ENCODE results near the gene ATP2B3. TPM values are rescaled to one million over a fixed set of nuclear protein-coding genes. Genes with fewer than 3 reads are reported as not detected.

ATP2B3 gene
- polyA plus RNA-seq, 3 donors: 0.01 TPM; not detected in 2

DNA sequence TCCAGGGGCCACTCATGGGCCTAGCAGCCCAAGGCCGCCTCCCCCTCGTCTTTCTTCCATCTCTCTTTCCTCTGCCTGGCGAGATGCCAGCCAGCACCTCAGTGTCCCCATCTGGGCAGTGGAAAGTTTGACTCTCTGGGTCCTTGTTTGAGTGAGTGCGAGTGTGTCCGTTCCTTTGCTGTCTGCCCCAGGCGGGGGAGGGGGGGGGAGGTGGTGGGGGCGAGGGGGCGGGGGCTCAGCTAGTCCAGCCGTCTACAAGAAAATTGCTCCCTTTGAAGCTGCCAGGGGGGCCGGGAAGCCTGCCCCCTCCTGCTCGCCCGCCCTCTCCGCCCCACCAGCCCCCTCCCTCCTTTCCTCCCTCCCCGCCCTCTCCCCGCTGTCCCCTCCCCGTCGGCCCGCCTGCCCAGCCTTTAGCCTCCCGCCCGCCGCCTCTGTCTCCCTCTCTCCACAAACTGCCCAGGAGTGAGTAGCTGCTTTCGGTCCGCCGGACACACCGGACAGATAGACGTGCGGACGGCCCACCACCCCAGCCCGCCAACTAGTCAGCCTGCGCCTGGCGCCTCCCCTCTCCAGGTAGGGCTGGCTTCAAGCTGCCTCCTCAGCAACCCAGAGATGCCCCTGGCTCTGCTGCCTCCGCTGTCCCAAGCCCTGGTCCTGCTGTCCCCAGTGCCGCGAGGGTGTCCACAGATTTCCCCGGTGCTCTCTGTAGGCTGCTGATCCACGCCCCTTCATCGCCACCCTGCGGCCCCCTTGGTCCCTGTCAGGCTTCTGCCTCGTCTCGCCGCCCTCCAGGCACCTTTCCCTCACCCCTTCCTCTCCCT, 22.7 kb upstream of the ATP2B3 start, which contains the start of gene BGN:
TSS of gene BGN (plus strand) at position 440 of the 821 bp plus-strand sequence. CDS start 9,652 bp downstream, outside the sequence.
- Mint-ChIP-seq H3K4me3 (peak within 1 kb of the TSS in 1 of 2 donors; percentile 74), H3K4me1 (peaks cover 2% of the 10 kb centered on the region), H3K27me3 (ENCODE audit: low read depth in 3 of 3) (peaks cover 15 to 29% (median 18%) of the 10 kb centered on the region in 3 donors), H3K27ac (no peak within 1 kb of the TSS), H3K36me3 (no peaks in the 10 kb centered on the region), H3K9me3 (peaks cover 0 to 6% (median 0%) of the 10 kb centered on the region in 7 donors)
- Histone ChIP-seq H3K4me3 (replicated peaks in 1 of 3; ENCODE audit: low read depth in 2 of 3, low read length in 3 of 3) (no peak within 1 kb of the TSS), H3K4me1 (ENCODE audit: control insufficient read depth in 1 of 2, insufficient read depth in 2 of 2, low read length in 2 of 2) (no peaks in the 10 kb centered on the region), H3K4me2 (replicated peaks; ENCODE audit: extremely low read depth, low read length, poor library complexity, severe bottlenecking) (no peak within 1 kb of the TSS), H3K9me3 (replicated peaks in 1 of 2; ENCODE audit: control insufficient read depth in 1 of 2, insufficient read depth in 1 of 2, low read length in 2 of 2) (no peaks in the 10 kb centered on the region), H3K27ac (ENCODE audit: low read depth in 1 of 2, low read length in 2 of 2) (no peak within 1 kb of the TSS), H3K9ac (ENCODE audit: insufficient read depth, low read length, poor library complexity, severe bottlenecking) (no peak within 1 kb of the TSS), H2AFZ (ENCODE audit: insufficient read depth, low read depth, low read length, poor library complexity, severe bottlenecking) (no peak within 1 kb of the TSS), H4K20me1 (ENCODE audit: insufficient read depth, low read length) (no peaks in the 10 kb centered on the region), H3K79me2 (ENCODE audit: insufficient read depth, low read length) (no peaks in the 10 kb centered on the region), H3K36me3 (replicated peaks in 1 of 2; ENCODE audit: control insufficient read depth in 1 of 2, insufficient read depth in 2 of 2, low read length in 2 of 2) (no peaks in the 10 kb centered on the region), H3K27me3 (ENCODE audit: control insufficient read depth in 2 of 2, insufficient read depth in 2 of 2, low read length in 2 of 2) (peaks cover 0 to 8% of the 10 kb centered on the region in 2 donors)
- intact Hi-C loops (cut with micrococcal nuclease): no loop called here
- TF ChIP-seq, protein P1, sequence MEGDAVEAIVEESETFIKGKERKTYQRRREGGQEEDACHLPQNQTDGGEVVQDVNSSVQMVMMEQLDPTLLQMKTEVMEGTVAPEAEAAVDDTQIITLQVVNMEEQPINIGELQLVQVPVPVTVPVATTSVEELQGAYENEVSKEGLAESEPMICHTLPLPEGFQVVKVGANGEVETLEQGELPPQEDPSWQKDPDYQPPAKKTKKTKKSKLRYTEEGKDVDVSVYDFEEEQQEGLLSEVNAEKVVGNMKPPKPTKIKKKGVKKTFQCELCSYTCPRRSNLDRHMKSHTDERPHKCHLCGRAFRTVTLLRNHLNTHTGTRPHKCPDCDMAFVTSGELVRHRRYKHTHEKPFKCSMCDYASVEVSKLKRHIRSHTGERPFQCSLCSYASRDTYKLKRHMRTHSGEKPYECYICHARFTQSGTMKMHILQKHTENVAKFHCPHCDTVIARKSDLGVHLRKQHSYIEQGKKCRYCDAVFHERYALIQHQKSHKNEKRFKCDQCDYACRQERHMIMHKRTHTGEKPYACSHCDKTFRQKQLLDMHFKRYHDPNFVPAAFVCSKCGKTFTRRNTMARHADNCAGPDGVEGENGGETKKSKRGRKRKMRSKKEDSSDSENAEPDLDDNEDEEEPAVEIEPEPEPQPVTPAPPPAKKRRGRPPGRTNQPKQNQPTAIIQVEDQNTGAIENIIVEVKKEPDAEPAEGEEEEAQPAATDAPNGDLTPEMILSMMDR (IDR thresholded peaks at IDR 0.05): no peak
- 16% methylated on average over 20 of the region's 41 CpGs for WGBS (ENCODE audit: insufficient coverage)
- DNase-seq: no peak

DNA sequence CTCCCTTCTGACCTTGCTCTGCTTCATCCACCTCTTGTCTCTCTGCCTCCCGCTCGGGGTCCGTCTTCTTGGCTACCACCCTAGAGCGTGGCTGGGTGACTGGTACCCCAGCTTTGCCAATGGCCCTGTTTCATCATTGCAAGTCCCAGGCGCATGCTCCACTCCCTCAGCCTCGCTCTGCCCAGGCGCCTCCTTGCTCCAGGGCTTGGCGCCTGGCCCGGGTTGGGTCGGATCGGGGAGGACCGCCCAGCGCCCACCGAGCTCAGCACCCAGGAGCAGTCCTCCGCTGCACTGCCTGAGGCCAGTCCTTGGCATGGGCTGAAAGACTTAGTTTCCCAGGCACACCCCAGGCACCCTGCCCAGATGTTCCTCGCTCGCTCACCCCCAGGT, 22.1 kb upstream of the ATP2B3 start:
- TF ChIP-seq, protein P1 (IDR thresholded peaks at IDR 0.05): no peak
- DNase-seq: no peak
- Histone ChIP-seq H3K79me2 (ENCODE audit: insufficient read depth, low read length) (no peaks in the 10 kb centered on the region), H2AFZ (ENCODE audit: insufficient read depth, low read depth, low read length, poor library complexity, severe bottlenecking) (no peak overlapping the region), H3K4me1 (ENCODE audit: control insufficient read depth in 1 of 2, insufficient read depth in 2 of 2, low read length in 2 of 2) (no peaks in the 10 kb centered on the region), H3K9ac (ENCODE audit: insufficient read depth, low read length, poor library complexity, severe bottlenecking) (no peak overlapping the region), H3K9me3 (replicated peaks in 1 of 2; ENCODE audit: control insufficient read depth in 1 of 2, insufficient read depth in 1 of 2, low read length in 2 of 2) (no peaks in the 10 kb centered on the region), H3K36me3 (replicated peaks in 1 of 2; ENCODE audit: control insufficient read depth in 1 of 2, insufficient read depth in 2 of 2, low read length in 2 of 2) (no peaks in the 10 kb centered on the region), H3K27me3 (ENCODE audit: control insufficient read depth in 2 of 2, insufficient read depth in 2 of 2, low read length in 2 of 2) (peaks cover 0 to 8% of the 10 kb centered on the region in 2 donors), H3K27ac (ENCODE audit: low read depth in 1 of 2, low read length in 2 of 2) (no peak overlapping the region), H3K4me2 (replicated peaks; ENCODE audit: extremely low read depth, low read length, poor library complexity, severe bottlenecking) (no peak overlapping the region), H4K20me1 (ENCODE audit: insufficient read depth, low read length) (no peaks in the 10 kb centered on the region), H3K4me3 (replicated peaks in 1 of 3; ENCODE audit: low read depth in 2 of 3, low read length in 3 of 3) (no peak overlapping the region)
- Mint-ChIP-seq H3K27ac (no peak overlapping the region), H3K4me3 (peak overlapping the region in 1 of 2 donors; percentile 74), H3K27me3 (ENCODE audit: low read depth in 3 of 3) (peaks cover 15 to 29% (median 18%) of the 10 kb centered on the region in 3 donors), H3K36me3 (no peaks in the 10 kb centered on the region), H3K9me3 (peaks cover 0 to 6% (median 0%) of the 10 kb centered on the region in 7 donors), H3K4me1 (peaks cover 2% of the 10 kb centered on the region)
- intact Hi-C loops (cut with micrococcal nuclease): no loop called here
- WGBS (ENCODE audit: insufficient coverage): 44% methylated on average over 11 of the region's 17 CpGs

All from CD14-positive monocyte (primary cell).